HepG2 (cell line): ENCODE results near the gene PFKFB2. TPM values are rescaled to one million over a fixed set of nuclear protein-coding genes. Genes with fewer than 3 reads are reported as not detected.

Experiments used
- BRD4 ChIP-seq: sonication (generic); formaldehyde crosslinking; IDR thresholded peaks from 2 replicates; pipeline ENCODE4 v1.4.0; 2020; ENCODE audit warnings: missing genetic modification reagents
- CHD2 ChIP-seq: IDR thresholded peaks from 2 replicates; pipeline ENCODE4 v1.6.1; 2011; ENCODE audit warnings: low read depth, low read length, improper control_type of control experiment
- FOXC1 ChIP-seq: sonication (generic); formaldehyde crosslinking; IDR thresholded peaks from 2 replicates; pipeline ENCODE4 v1.8.0; 2022; ENCODE audit warnings: mild to moderate bottlenecking, missing genetic modification reagents, borderline replicate concordance
- GMEB1 ChIP-seq: sonication (generic); formaldehyde crosslinking; IDR thresholded peaks from 2 replicates; pipeline ENCODE4 v1.5.1; 2020; ENCODE audit warnings: missing genetic modification reagents, mild to moderate bottlenecking, borderline replicate concordance
- IKZF5 ChIP-seq: IDR thresholded peaks from 2 replicates; pipeline ENCODE4 v1.6.1; 2018; ENCODE audit warnings: missing genetic modification reagents, mild to moderate bottlenecking, missing compliant biosample characterization
- JUND ChIP-seq: sonication (generic); formaldehyde crosslinking; IDR thresholded peaks from 2 replicates; pipeline ENCODE4 v1.8.0; 2022; ENCODE audit warnings: mild to moderate bottlenecking, missing genetic modification reagents
- RBM39 ChIP-seq: fragments of 200-400 bp; formaldehyde crosslinking; IDR thresholded peaks from one replicate; pipeline ENCODE4 v1.6.1; 2018; ENCODE audit warnings: antibody characterized with exemption, mild to moderate bottlenecking, low read depth, low read length; ENCODE audit not compliant: poor library complexity, severe bottlenecking
- RXRB ChIP-seq: IDR thresholded peaks from 2 replicates; pipeline ENCODE4 v1.6.1; 2016; ENCODE audit warnings: borderline replicate concordance, missing genetic modification reagents, missing compliant biosample characterization
- SRY ChIP-seq: sonication (generic); formaldehyde crosslinking; IDR thresholded peaks from 2 replicates; pipeline ENCODE4 v1.8.0; 2022; ENCODE audit warnings: mild to moderate bottlenecking, missing genetic modification reagents
- YY1 ChIP-seq: IDR thresholded peaks from 2 replicates; pipeline ENCODE4 v1.6.1; 2011; ENCODE audit warnings: low read length, low read depth, moderate library complexity, mild to moderate bottlenecking; ENCODE audit not compliant: insufficient read depth, insufficient replicate concordance
- ZMYM2 ChIP-seq: sonication (generic); formaldehyde crosslinking; IDR thresholded peaks from 2 replicates; pipeline ENCODE4 v1.8.0; 2022; ENCODE audit warnings: mild to moderate bottlenecking, missing genetic modification reagents
- ZNF10 ChIP-seq: sonication (generic); formaldehyde crosslinking; IDR thresholded peaks from 2 replicates; pipeline ENCODE4 v1.4.0; 2020; ENCODE audit warnings: mild to moderate bottlenecking, low read depth, missing genetic modification reagents, borderline replicate concordance
- ZNF12 ChIP-seq: sonication (generic); formaldehyde crosslinking; IDR thresholded peaks from 2 replicates; pipeline ENCODE4 v1.5.0; 2020; ENCODE audit warnings: missing genetic modification reagents
- ZNF558 ChIP-seq: sonication (generic); formaldehyde crosslinking; IDR thresholded peaks from 2 replicates; pipeline ENCODE4 v1.9.0; 2022; ENCODE audit warnings: mild to moderate bottlenecking, missing genetic modification reagents, borderline replicate concordance
- ZNF563 ChIP-seq: sonication (generic); formaldehyde crosslinking; IDR thresholded peaks from 2 replicates; pipeline ENCODE4 v1.8.0; 2022; ENCODE audit warnings: mild to moderate bottlenecking, moderate library complexity, missing genetic modification reagents
- ZNF660 ChIP-seq: sonication (generic); formaldehyde crosslinking; IDR thresholded peaks from 2 replicates; pipeline ENCODE4 v1.5.1; 2020; ENCODE audit warnings: mild to moderate bottlenecking, low read depth, missing genetic modification reagents, borderline replicate concordance
- ZNF781 ChIP-seq: sonication (generic); formaldehyde crosslinking; IDR thresholded peaks from 2 replicates; pipeline ENCODE4 v1.5.1; 2020; ENCODE audit warnings: borderline replicate concordance, mild to moderate bottlenecking, missing genetic modification reagents; ENCODE audit errors: not compliant biosample characterization
- ZNF788 ChIP-seq: sonication (generic); formaldehyde crosslinking; IDR thresholded peaks from 2 replicates; pipeline ENCODE4 v1.5.0; 2020; ENCODE audit warnings: mild to moderate bottlenecking, missing genetic modification reagents, borderline replicate concordance
- polyA plus RNA-seq, 8 experiments: library from polyadenylated mRNA; depleted of rRNA in 3 of 8; stranded (reverse) in 7 of 8; unstranded in 1 of 8; fragments of >200 nt; fragmentation: Illumina TruSeq in 4 of 8; extraction: Trizol in 4 of 8; gene quantifications; 2 replicates each; pipeline versions ENCODE4 v1.2.1 to v1.2.3, GENCODE V29; 2011 to 2016; ENCODE audit warnings: low read depth in 4 of 8, missing spikeins in 1 of 8, mixed read lengths in 1 of 8; ENCODE audit not compliant: insufficient read depth in 1 of 8
- total RNA-seq, 5 experiments: library from RNA; depleted of rRNA; stranded (reverse); fragments of >200 nt; fragmentation: Illumina TruSeq; extraction: Trizol; gene quantifications; 2 replicates each; pipeline ENCODE4 v1.2.3, GENCODE V29; 2016; ENCODE audit warnings: low read depth in 1 of 5
- TF ChIP-seq, protein P1 (sequence below): sonication (generic); formaldehyde crosslinking; IDR thresholded peaks from 2 replicates; pipeline ENCODE4 v1.5.0; 2020; ENCODE audit warnings: mild to moderate bottlenecking, missing genetic modification reagents
- TF ChIP-seq, protein P2 (sequence below), 2 experiments: IDR thresholded peaks; 2 replicates each; pipeline ENCODE4 v1.6.1; 2011 to 2012; ENCODE audit warnings: low read length in 2 of 2, borderline replicate concordance in 1 of 2, low read depth in 1 of 2, mild to moderate bottlenecking in 1 of 2, moderate library complexity in 1 of 2

PFKFB2 gene
- total and polyA plus RNA-seq, 2 of the 13 experiments (the other 11 are each of a cell fraction or from before 2014, with no cell fraction given) = 4.6 to 10.6 TPM

GRCh38 chr1:207050480-207051190 is 2.4 kb upstream of the PFKFB2 start (continued):
- TF ChIP-seq ZNF558 (CRISPR knock-in tag) (peak; percentile 61; the same call in 1 of the 2 replicates), ZNF788 (CRISPR knock-in tag) (no peak), IKZF5 (CRISPR knock-in tag) (no peak), ZNF660 (no peak), RBM39 (peak; percentile 59), ZNF563 (CRISPR knock-in tag) (0 out of 2 replicates have a peak, but pooled peaks have one; percentile 34), SRY (CRISPR knock-in tag) (peak; percentile 80; the same call in 1 of the 2 replicates), CHD2 (peak; percentile 96), GMEB1 (peak; percentile 59; the same call in 1 of the 2 replicates), BRD4 (CRISPR knock-in tag) (peak; percentile 67; the same call in 1 of the 2 replicates), JUND (CRISPR knock-in tag) (no peak), ZNF12 (CRISPR knock-in tag) (peak; percentile 73; the same call in 1 of the 2 replicates), ZNF10 (CRISPR knock-in tag) (no peak), ZNF781 (CRISPR knock-in tag) (no peak), ZMYM2 (no peak), YY1 (peak; percentile 97), RXRB (CRISPR knock-in tag) (no peak), FOXC1 (CRISPR knock-in tag) (no peak)
- TF ChIP-seq, protein P1, sequence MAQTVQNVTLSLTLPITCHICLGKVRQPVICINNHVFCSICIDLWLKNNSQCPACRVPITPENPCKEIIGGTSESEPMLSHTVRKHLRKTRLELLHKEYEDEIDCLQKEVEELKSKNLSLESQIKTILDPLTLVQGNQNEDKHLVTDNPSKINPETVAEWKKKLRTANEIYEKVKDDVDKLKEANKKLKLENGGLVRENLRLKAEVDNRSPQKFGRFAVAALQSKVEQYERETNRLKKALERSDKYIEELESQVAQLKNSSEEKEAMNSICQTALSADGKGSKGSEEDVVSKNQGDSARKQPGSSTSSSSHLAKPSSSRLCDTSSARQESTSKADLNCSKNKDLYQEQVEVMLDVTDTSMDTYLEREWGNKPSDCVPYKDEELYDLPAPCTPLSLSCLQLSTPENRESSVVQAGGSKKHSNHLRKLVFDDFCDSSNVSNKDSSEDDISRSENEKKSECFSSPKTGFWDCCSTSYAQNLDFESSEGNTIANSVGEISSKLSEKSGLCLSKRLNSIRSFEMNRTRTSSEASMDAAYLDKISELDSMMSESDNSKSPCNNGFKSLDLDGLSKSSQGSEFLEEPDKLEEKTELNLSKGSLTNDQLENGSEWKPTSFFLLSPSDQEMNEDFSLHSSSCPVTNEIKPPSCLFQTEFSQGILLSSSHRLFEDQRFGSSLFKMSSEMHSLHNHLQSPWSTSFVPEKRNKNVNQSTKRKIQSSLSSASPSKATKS (CRISPR knock-in tag) = no peak
- TF ChIP-seq, protein P2, sequence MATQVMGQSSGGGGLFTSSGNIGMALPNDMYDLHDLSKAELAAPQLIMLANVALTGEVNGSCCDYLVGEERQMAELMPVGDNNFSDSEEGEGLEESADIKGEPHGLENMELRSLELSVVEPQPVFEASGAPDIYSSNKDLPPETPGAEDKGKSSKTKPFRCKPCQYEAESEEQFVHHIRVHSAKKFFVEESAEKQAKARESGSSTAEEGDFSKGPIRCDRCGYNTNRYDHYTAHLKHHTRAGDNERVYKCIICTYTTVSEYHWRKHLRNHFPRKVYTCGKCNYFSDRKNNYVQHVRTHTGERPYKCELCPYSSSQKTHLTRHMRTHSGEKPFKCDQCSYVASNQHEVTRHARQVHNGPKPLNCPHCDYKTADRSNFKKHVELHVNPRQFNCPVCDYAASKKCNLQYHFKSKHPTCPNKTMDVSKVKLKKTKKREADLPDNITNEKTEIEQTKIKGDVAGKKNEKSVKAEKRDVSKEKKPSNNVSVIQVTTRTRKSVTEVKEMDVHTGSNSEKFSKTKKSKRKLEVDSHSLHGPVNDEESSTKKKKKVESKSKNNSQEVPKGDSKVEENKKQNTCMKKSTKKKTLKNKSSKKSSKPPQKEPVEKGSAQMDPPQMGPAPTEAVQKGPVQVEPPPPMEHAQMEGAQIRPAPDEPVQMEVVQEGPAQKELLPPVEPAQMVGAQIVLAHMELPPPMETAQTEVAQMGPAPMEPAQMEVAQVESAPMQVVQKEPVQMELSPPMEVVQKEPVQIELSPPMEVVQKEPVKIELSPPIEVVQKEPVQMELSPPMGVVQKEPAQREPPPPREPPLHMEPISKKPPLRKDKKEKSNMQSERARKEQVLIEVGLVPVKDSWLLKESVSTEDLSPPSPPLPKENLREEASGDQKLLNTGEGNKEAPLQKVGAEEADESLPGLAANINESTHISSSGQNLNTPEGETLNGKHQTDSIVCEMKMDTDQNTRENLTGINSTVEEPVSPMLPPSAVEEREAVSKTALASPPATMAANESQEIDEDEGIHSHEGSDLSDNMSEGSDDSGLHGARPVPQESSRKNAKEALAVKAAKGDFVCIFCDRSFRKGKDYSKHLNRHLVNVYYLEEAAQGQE (IDR thresholded peaks at IDR 0.05; ENCODE audit: borderline replicate concordance in 1 of 2, low read depth in 1 of 2, low read length in 2 of 2) = no peak
